Stimulated activated CD4-positive, alpha-beta T cell treated with anti-CD3 and anti-CD28 coated beads, Interleukin-1b, Interleukin-23, amount 100 ng/mL, for 4 hours (primary cell): ENCODE data around the gene TADA3.
"Not testable (repeated sequence)": the region's sequence is repeated elsewhere in the genome, so short reads cannot be mapped to it uniquely, and the experiment has no call there.

Source experiments
- DNase-seq, 2 donors: peaks; one replicate each; pipeline ENCODE4 v3.0.0-alpha.2; 2020; ENCODE audit warnings: low read depth in 2 of 2

TADA3 gene

GRCh38 chr3:9783954-9784353 lies 8.3 kb downstream of the TADA3 start:
- no peak for DNase-seq

- no peak for DNase-seq
Observed at GRCh38 chr3:9782770-9783169, 9.5 kb downstream of the TADA3 start.

- no peak for DNase-seq
Observed at GRCh38 chr3:9781978-9782603, 10.2 kb downstream of the TADA3 start.

- no peak for DNase-seq
Observed at GRCh38 chr3:9781551-9781950, 10.7 kb downstream of the TADA3 start.

GRCh38 chr3:9780910-9781309 lies 11.4 kb downstream of the TADA3 start:
- DNase-seq, result no peak

GRCh38 chr3:9780458-9780812 lies 11.8 kb downstream of the TADA3 start:
- no peak for DNase-seq

GRCh38 chr3:9779721-9780457 lies 12.4 kb downstream of the TADA3 start:
- no peak for DNase-seq

- no peak for DNase-seq
Observed at GRCh38 chr3:9779075-9779593, 13.1 kb downstream of the TADA3 start.

- DNase-seq, result peak; percentile 31 to 40
Observed at GRCh38 chr3:9778143-9779074, 13.9 kb downstream of the TADA3 start.

- no peak for DNase-seq
Observed at GRCh38 chr3:9777694-9778021, 14.6 kb downstream of the TADA3 start.

- no peak for DNase-seq
Observed at GRCh38 chr3:9776896-9777693, 15.2 kb downstream of the TADA3 start.

- DNase-seq, result not testable (repeated sequence)
Observed at GRCh38 chr3:9771007-9771406, 21.3 kb downstream of the TADA3 start.

GRCh38 chr3:9770276-9770812 lies 21.9 kb downstream of the TADA3 start:
- no peak for DNase-seq

GRCh38 chr3:9769426-9770275 lies 22.6 kb downstream of the TADA3 start, which contains the start of gene CAMK1:
Gene CAMK1, minus strand, starts transcription at chr3:9769947. Its CDS starts 2,198 bp downstream, at chr3:9767749.
- peak; percentile 50 to 59 for DNase-seq

GRCh38 chr3:9769012-9769411 lies 23.3 kb downstream of the TADA3 start:
- DNase-seq, result no peak

GRCh38 chr3:9768141-9768775 lies 24.0 kb downstream of the TADA3 start:
- no peak for DNase-seq

GRCh38 chr3:9767418-9767817 lies 24.9 kb downstream of the TADA3 start:
- no peak for DNase-seq

- no peak for DNase-seq
Observed at GRCh38 chr3:9765865-9766264, 26.4 kb downstream of the TADA3 start.

- no peak for DNase-seq
Observed at GRCh38 chr3:9762871-9763270, 29.4 kb downstream of the TADA3 start.

- DNase-seq, result no peak
Observed at GRCh38 chr3:9761919-9762318, 30.4 kb downstream of the TADA3 start.
